Testis (tissue), 3 donors: ENCODE data around the gene PPP1R14C. TPM values are rescaled to one million over a fixed set of nuclear protein-coding genes. Genes with fewer than 3 reads are reported as not detected.

Experiments used
- DNase-seq: peaks from one replicate; pipeline ENCODE4 v3.0.0-alpha.2; 2019
- H3K27ac ChIP-seq, 2 donors: fragments of 200-600 bp; sonication (generic); one replicate each; pipeline ENCODE4 v1.5.1; 2019
- H3K27me3 ChIP-seq: fragments of 200-600 bp; sonication (generic); one replicate; pipeline ENCODE4 v1.5.1; 2019
- H3K36me3 ChIP-seq: fragments of 200-600 bp; sonication (generic); one replicate; pipeline ENCODE4 v1.5.1; 2017; ENCODE audit warnings: low read depth; ENCODE audit errors: missing control alignments
- H3K4me1 ChIP-seq: fragments of 200-600 bp; sonication (generic); one replicate; pipeline ENCODE4 v1.5.1; 2019
- H3K4me3 ChIP-seq, 2 donors: fragments of 200-600 bp; sonication (generic); one replicate each; pipeline ENCODE4 v1.5.1; 2017 to 2019
- H3K9me3 ChIP-seq: fragments of 200-600 bp; sonication (generic); one replicate; pipeline ENCODE4 v1.5.1; 2017
- CTCF ChIP-seq, 3 experiments: fragments of 450-650 bp in 2 of 3; fragments of 200-600 bp in 1 of 3; sonication (generic) in 1 of 3; IDR thresholded peaks; one replicate each; pipeline ENCODE4 v1.5.1; 2016 to 2019; ENCODE audit warnings: antibody characterized with exemption in 3 of 3, mild to moderate bottlenecking in 2 of 3, moderate library complexity in 1 of 3
- POLR2A ChIP-seq: fragments of 450-650 bp; IDR thresholded peaks from one replicate; pipeline ENCODE4 v1.6.1; 2017; ENCODE audit warnings: antibody characterized with exemption, mild to moderate bottlenecking, moderate library complexity
- WGBS, 2 donors: methylation state at CpG; one replicate each; pipeline ENCODE4 v1.1.5; 2018; 5-methylcytosine and 5-hydroxymethylcytosine counted together
- intact Hi-C: fragments of 100-400 bp; cut with DNase I; formaldehyde crosslinking; loops from one replicate; pipeline ENCODE4 v1.15.1; 2023; ENCODE audit warnings: low total_unique reads
- polyA plus RNA-seq: library from polyadenylated mRNA; stranded (reverse); fragments of 350-450 nt; fragmentation: Illumina TruSeq; extraction: RNeasy Lipid Tissue Mini Kit (QIAGEN cat#74804); gene quantifications from one replicate; pipeline ENCODE4 v1.2.3, GENCODE V29; 2014; ENCODE audit warnings: low read depth, low replicate concordance; ENCODE audit not compliant: insufficient read depth
- total RNA-seq, 2 donors: library from RNA; depleted of rRNA; stranded (reverse); fragments of >200 nt; gene quantifications; one replicate each; pipeline ENCODE4 v1.2.3, GENCODE V29; 2016

PPP1R14C gene
- total and polyA plus RNA-seq, 3 donors from 2014 or later: 11.1 to 27.1 (median 22.4) TPM

- no peak for TF ChIP-seq CTCF (IDR thresholded peaks at IDR 0.05)
- no peak for TF ChIP-seq POLR2A
- WGBS, 2 donors: 71 to 79% methylated on average over 9 of the region's 9 CpGs
- DNase-seq: no peak
- intact Hi-C loops: no loop called here
- H3K27ac ChIP-seq: no peak overlapping the region
- H3K4me1 ChIP-seq: no peaks in the 10 kb centered on the region
- no peaks in the 10 kb centered on the region for H3K27me3 ChIP-seq
- H3K9me3 ChIP-seq: no peaks in the 10 kb centered on the region
- H3K36me3 ChIP-seq: peaks cover 3% of the 10 kb centered on the region
- H3K4me3 ChIP-seq: no peak overlapping the region
These were observed 62.0 kb downstream of the PPP1R14C start for GRCh38 chr6:150204705-150205472.

GRCh38 chr6:150207931-150208570 is 65.2 kb downstream of the PPP1R14C start:
- TF ChIP-seq POLR2A (no peak), CTCF (IDR thresholded peaks at IDR 0.05) (no peak)
- Histone ChIP-seq H3K27me3 (no peaks in the 10 kb centered on the region), H3K27ac (no peak overlapping the region), H3K4me3 (no peak overlapping the region), H3K9me3 (no peaks in the 10 kb centered on the region), H3K4me1 (no peaks in the 10 kb centered on the region), H3K36me3 (peaks cover 3% of the 10 kb centered on the region)
- intact Hi-C loops: no loop called here
- DNase-seq: no peak
- WGBS, 2 donors: 92 to 98% methylated on average over 7 of the region's 7 CpGs

- Histone ChIP-seq H3K27ac (no peak overlapping the region), H3K36me3 (peaks cover under 1% of the 10 kb centered on the region), H3K4me3 (no peak overlapping the region), H3K27me3 (no peaks in the 10 kb centered on the region), H3K4me1 (no peaks in the 10 kb centered on the region), H3K9me3 (no peaks in the 10 kb centered on the region)
- intact Hi-C loops: no loop called here
- DNase-seq: no peak
- TF ChIP-seq POLR2A (no peak), CTCF (IDR thresholded peaks at IDR 0.05) (no peak)
- WGBS, 2 donors: 92% methylated on average over 12 of the region's 12 CpGs
These were observed 65.9 kb downstream of the PPP1R14C start for GRCh38 chr6:150208611-150209352.

- no peak overlapping the region for H3K4me3 ChIP-seq
- DNase-seq: no peak
- no peaks in the 10 kb centered on the region for H3K9me3 ChIP-seq
- WGBS, 2 donors: 87 to 95% methylated on average over 2 of the region's 2 CpGs
- no peak for TF ChIP-seq POLR2A
- no peak for TF ChIP-seq CTCF (IDR thresholded peaks at IDR 0.05)
- H3K4me1 ChIP-seq: no peaks in the 10 kb centered on the region
- no peak overlapping the region for H3K27ac ChIP-seq
- intact Hi-C loops: no loop called here
- H3K36me3 ChIP-seq: no peaks in the 10 kb centered on the region
- H3K27me3 ChIP-seq: no peaks in the 10 kb centered on the region
These were observed 66.6 kb downstream of the PPP1R14C start for GRCh38 chr6:150209415-150209814.
